GM12891 (cell line): ENCODE data around the gene HOPX.

Source experiments
- PAX5 ChIP-seq: IDR thresholded peaks from 2 replicates; pipeline ENCODE4 v1.6.1; 2011; ENCODE audit warnings: low read length, moderate library complexity, mild to moderate bottlenecking; ENCODE audit not compliant: insufficient read depth, severe bottlenecking
- POLR2A ChIP-seq: IDR thresholded peaks from 2 replicates; pipeline ENCODE4 v1.6.1; 2011; ENCODE audit warnings: low read depth, low read length, control low read depth
- POLR2AphosphoS5 ChIP-seq: IDR thresholded peaks from 2 replicates; pipeline ENCODE4 v1.6.1; 2011; ENCODE audit warnings: low read depth, low read length, control low read depth
- SPI1 ChIP-seq: IDR thresholded peaks from 2 replicates; pipeline ENCODE4 v1.6.1; 2011; ENCODE audit warnings: low read depth, low read length, control low read depth

DNA sequence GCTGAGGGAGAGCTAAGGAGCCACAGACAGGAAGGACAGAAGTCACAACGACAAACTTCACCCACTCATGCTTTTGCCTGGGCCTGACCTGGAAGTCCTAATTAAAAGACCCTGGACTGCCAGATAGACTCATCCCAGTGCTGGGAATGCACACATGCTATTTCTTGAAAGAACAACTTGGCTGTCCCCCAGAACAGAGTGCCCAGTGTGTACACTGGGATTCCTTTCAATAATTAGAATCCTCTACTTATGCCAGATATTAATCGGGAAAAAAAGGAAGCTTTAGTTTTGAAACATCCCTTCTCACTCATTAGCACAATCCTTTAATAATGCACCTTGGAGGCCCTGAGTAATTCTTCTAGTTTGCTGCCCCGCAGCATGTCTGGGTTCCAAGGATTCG, 3.4 kb downstream of the HOPX start:
- no peak for TF ChIP-seq POLR2AphosphoS5
- no peak for TF ChIP-seq PAX5
- TF ChIP-seq POLR2A: no peak
- TF ChIP-seq SPI1: no peak
